NCI-H510A treated with DMSO at 0.1 percent for 48 hours (cell line): Measurements from ENCODE around the gene RAC2.
"Not testable (repeated sequence)": the region's sequence is repeated elsewhere in the genome, so short reads cannot be mapped to it uniquely, and the experiment has no call there.

Experiments used
- DNase-seq: peaks from one replicate; lab custom pipeline; 2025; lab: John Stamatoyannopoulos, UW

RAC2 gene

GRCh38 chr22:37255558-37256006 is 11.5 kb upstream of the RAC2 start:
- DNase-seq: no peak

DNA sequence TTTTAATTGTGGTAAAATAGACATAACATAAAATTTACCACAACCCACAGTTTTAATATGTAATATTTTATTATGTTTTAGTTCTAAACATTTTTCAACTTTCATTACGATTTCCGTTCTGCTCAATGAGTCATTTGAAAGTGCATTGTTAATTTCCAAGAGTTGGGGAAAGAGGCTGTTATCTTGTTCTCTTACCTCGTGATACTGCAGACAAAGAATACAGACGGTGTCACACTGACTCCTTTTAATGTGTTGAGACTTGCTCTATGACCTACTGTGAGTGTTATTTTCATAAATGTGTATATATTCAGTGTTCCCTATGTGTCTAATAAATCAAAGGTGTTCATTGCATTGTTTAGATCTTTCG is 10.8 kb upstream of the RAC2 start:
- DNase-seq: no peak

- no peak for DNase-seq
Observed at GRCh38 chr22:37254209-37254866, 10.3 kb upstream of the RAC2 start.

DNA sequence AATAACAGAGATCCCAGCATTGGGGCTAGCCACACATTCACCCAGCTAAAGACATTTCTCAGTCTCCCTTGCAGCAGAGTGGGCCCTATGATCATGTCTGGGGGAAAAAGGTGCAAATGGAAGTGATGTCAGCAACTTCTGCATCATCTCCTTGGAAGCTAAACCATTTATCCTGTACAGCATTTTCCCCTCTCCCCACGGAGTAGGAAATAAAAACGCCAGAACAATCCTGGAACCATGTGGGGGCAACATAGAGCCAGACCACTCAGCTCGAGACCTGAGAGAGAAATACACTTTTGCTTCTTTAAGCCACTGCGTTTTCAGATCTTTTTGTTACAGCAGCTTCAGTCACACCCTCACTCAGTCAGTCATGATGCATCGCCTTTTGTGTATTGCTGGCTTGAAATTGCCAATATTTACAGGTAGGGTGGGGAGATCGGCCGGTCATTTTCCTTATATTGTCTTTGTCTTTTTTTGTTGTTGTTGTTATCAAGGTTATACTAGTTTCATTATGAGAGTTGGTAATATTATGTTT is 9.1 kb upstream of the RAC2 start:
- DNase-seq: no peak

DNA sequence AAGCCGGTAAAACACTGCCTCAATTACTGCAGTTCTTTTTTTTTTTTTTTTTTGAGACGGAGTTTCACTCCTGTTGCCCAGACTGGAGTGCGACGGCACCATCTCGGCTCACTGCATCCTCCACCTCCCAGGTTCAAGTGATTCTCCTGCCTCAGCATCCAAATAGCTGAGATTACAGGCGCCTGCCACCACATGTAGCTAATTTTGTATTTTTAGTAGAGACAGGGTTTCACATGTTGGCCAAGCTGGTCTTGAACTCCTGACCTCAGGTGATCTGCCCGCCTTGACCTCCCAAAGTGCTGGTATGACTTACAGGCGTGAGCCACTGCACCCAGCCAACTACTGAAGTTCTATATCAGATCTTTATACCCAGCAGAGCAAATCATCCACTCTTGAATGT is 7.8 kb upstream of the RAC2 start:
- DNase-seq: not testable (repeated sequence)

DNA sequence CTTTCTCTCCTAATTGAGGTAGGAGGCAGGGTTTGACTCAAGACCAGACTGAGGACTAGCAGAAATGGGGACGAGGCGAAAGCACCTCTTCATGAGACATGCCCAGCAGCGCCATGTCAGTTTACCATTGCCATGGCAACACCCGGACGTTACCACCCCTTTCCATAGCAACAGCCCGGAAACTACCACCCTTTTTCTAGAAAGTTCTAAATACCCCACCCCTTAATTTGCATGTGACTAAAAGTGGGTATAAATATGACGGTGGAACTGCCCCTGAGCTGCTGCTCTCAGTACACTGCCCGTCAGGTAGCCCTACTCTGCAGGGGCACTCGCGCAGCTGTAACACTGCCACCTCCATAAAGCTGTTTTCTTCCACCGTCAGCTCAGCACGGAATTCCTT is 5.9 kb upstream of the RAC2 start:
- DNase-seq: no peak

DNA sequence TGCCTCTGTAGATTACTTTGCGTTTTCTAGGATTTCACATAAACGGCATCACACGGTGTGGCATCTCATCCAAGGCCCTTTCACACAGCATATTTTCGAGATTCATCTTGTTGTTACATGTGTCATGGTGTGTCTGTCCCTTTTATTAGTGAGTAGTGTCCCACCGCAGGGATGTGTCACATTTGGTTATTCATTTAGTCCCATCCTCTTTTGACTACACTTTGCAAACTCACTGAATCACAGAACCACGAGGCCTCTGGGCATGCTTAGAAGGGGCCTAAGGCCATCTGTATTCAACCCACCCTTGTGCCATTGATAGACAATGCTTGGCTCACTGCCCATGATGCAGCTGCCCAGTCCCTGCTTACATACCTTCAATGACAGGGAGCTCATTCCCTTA is 4.2 kb upstream of the RAC2 start:
- no peak for DNase-seq

GRCh38 chr22:37245740-37246139 is 1.7 kb upstream of the RAC2 start:
- no peak for DNase-seq

DNA sequence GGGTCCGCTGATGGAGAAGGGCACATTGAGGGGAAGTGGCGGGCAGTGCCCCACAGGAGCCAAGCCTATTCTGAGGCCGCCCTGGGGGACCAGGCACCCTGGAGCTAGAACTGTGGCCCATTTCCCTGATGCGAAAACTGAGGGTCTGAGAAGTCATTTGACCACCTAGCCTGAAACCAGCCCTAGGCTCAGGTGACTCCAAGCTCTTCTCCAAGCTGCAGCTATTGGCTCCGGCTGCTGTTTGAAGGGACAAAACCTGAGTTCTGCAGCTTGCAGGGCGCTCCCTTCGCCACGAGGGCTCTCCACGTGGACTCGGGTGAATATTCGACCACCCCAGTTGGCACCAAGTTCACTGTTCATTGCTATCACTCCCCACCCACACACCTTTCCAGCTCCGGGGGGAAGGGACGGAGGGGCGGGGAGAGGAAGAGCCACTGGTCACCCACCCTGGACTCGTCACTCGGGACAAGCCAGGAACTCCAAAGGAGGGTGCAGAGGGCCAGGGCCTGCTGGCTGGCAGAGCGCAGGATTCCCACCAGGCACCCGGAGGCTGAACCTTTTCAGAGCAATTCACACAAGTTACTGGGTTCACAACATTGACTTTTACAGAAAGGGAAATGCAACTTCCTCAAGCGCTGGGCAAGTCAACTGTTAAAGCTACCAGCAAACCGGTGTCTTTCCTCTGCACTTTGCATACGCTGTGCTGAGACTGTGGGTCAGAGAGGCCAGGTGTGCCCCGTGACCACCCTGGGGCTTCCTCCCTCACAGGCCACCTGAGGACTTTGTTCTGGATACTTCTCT is 1.1 kb upstream of the RAC2 start:
- DNase-seq: no peak

GRCh38 chr22:37243402-37244113 is 511 bp downstream of the RAC2 start:
- no peak for DNase-seq

GRCh38 chr22:37242395-37242918 is 1.6 kb downstream of the RAC2 start:
- no peak for DNase-seq

DNA sequence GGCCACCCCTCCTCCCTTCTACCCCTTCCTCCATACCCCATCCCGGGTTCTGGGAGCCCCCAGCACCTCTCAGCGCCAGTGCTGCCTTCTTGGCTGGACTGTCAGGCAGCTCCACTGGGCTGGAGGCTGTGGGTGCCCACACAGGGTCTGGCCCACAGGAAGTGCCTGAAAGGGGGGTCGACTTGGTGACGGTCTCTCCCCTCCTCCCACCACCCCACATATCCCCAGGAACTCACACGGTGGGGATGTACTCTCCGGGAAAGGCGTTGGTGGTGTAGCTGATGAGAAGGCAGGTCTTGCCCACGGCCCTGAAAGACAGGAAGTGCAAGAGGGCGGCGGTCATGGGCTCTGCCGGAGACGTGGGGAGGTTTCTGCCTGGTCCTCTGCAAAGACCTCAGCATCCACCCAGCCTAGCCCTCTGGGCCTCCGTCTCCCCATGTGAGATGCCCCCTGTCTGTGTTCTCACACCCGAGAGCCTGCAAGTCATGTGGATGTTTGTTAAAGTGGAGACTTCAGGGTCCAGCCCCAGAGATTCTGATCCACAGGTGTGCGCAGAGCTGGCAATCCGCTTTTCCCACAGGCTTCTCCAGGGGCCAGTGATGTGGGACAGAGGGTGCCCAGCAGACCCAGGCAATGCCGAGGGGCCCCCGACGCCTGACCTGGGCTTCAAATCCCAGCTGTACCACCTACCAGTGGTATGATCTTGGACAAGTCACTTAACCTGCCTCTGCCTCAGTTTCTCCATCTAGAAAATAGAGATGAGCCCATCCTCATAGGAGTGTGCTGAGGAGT is 2.5 kb downstream of the RAC2 start:
- DNase-seq: no peak

- DNase-seq: no peak
Observed at GRCh38 chr22:37240941-37241320, 3.1 kb downstream of the RAC2 start.

DNA sequence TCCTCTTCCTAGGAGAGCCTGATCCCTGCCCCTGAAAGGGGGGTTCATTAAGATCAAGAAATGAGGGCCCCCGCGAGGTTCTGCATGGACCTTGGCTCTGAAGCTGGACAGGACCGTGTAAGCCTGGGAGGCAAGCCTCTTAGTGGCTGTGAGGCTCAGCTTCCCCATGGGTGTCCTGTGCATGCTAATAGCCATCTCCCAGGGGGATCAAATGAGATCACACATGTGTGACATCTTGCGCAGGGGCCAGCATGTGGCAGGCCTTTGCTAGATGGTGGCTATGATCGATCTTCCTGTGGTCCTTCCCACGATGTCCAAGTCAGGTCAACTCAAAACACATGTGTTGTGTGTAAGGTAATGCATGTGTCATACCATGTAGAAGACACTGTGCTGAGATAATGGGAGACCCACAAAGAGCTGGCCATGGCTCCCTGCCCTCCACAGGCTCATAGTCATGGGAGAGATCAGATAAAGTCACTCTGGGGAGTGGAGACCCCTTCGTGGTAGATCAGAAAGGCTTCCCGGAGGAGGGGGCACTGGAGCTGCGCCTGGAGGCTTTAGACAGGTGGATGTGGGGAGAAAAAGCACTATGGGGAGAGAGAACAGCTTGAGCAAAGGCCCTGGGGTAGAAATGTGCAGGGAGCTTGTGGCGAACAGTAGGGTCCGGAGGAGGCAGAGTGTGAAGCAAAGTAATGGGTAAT is 3.7 kb downstream of the RAC2 start:
- no peak for DNase-seq

- no peak for DNase-seq
Observed at GRCh38 chr22:37239336-37240239, 4.5 kb downstream of the RAC2 start.

DNA sequence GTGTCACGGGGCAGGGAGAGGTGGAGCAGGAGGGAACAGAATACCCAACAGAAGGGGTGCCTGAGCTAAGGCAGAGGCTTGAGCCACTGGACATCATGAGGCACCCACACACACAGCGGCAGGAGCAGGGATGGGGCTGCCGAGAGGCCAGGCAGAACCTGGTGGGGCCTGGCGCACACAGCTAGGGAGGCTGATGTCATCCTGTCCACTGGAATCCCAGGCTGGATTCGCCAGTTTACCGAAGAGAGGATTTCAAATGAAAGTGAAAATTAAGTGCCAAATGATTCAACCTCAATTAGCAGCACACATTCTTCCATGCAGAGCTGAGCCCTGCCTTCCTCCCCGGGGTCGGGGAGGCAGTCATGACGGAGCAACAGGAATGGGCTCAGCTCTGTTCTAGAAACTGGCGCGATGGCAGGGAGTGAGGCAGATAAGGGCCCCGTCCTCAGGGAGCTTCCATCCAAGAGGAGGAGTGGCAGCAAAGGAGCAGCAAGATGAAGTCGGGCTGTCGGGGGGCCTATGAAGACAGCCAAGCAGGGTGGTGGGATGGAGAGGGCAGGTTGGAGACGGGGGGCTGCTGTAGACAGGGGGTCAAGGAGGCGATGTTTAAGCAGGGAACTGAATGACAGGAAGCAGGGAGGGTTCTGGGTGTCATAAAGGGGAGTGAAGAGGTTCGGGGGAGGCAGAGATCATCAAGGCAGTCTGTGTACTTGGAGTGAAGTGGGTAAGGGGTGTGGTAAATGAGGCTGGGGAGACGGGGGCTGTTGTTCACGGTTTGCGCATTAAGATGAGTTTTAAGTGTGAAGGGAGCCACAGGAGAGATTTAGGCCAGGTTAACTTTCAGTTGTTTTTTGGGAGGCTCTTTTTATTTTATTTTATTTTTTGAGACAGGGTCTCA is 6.4 kb downstream of the RAC2 start:
- no peak for DNase-seq

GRCh38 chr22:37235897-37236607 is 8.0 kb downstream of the RAC2 start:
- no peak for DNase-seq
